OCI-M2 (cell line): ENCODE results near the gene SDC1.

Source experiments
- DNase-seq: peaks from one replicate; lab custom pipeline; 2025; ENCODE audit not compliant: unreplicated experiment; lab: John Stamatoyannopoulos, UW

Gene SDC1

DNA sequence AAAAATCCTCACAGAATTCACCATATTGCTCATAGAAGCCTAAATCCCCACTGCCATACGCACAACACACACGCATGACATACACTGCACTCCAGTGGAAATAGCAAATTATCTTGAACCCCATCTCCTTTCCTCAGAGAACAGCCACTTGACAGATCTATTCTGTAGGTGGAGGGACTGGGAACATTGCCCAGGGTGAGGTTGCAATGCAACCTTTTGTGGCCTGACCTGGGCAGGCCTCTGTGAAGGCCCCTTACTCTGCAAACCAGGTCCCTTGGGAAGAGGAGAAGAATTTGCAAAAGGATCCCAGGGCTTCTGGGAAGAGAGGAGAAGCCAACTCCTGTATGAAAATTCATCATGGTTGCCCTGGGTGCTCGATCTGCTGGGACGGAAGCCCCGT is 51.9 kb downstream of the SDC1 start:
- no peak for DNase-seq

DNA sequence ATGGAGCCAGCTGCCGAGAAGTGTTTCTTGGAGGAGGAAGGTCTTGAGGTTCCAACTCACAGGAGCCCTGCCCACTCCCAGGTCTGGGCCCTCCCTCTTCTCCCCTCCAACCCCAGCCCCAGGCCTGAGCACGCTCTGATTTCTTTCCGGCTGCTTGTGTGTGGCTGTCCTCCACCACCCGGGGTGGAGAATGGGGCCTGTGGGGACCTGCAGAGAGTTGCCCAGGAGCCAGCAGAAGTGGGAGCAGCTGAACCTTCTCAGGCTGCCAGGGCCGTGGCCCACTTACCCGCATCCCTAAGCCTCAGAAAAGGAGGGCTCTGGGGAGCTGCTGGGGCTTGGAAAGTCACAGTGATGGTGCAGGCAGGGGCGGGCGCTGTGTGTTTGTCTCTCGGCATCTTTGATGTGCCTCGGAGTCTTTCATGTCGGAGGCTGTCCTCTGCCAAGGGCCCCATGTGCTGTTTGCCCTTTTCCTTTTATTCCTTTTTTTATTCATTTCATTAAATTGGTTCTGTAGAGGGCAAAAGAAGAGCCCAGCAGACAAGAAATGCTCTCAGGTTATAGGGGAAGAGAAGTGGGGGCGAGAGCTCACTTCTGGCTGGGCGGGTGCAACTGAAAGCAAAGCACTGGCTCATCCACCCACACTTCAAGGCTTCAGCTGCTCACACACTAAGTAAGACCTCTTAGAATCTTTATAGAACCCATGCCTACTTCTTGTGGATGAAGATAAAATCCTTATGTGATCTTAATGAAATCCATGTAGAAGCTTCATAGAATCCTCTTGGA is 52.5 kb downstream of the SDC1 start:
- no peak for DNase-seq

DNA sequence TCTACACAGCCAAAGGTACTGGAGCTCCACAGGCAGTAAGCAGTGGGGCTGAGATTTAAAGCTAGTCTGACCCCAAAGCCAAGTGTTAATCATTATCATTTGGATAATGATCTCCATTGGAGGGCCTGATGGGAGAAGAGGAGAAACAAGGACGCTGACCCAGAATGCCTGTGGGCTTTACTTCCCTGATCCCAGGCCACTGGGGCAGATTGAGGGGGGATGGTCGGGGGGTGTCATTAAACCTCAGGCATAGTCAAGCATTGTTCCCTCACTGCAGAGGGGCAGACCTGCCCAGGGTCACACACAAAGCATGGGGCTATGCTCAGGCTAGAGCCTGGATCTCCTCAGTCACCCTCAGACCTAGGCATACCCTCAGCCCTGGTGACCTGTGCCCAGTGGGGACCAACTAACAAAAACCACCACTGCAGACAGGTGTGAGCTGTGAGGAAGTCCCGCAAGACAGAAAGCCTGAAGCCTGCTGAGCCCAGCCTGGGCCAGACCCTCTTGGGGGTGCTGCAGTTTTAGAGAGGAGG is 53.4 kb downstream of the SDC1 start:
- no peak for DNase-seq

- DNase-seq = no peak
Measured at GRCh38 chr2:20170704-20171250, 54.2 kb downstream of the SDC1 start.

DNA sequence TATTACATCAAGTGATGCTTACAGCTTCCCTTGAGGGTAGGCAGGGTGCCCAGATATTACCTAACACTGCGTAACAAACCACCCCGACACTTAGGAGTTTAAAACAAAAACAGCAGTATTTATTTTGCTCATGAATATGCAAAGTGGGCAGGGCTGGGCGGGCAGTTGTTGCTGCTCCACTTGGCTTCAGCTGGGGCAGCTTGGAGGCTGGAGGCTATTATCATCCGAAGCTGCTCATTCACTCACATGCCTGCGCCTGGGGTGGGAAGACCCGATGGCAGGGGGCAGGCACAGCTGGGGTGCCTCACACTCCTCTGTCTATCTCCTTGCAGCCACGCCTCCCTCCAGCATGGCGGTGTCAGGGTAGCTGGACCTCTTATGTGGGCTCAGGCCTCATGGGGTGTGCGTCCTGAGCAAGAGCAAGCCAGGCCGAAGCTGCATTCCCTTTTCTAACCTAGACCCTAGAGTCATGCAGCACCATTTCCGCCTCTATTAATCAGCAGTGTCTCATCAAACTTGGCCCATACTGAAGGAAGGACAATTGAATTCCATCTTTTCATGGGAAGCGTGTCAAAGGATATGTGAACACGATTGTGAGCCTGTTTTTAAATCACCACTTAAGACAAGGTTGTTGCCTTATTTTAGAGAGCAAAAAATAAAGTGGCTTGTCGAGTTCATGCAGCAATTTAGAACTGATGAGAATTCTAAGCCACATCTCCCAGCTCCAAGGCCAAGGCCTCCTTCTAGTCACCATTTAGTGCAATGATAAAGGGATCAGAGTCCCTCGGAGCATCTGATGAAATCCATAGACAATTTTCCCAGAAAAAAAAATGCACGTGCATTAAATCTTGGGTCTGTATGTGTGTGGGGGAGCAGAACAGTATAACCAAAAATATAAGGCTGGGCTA is 54.9 kb downstream of the SDC1 start:
- no peak for DNase-seq

DNA sequence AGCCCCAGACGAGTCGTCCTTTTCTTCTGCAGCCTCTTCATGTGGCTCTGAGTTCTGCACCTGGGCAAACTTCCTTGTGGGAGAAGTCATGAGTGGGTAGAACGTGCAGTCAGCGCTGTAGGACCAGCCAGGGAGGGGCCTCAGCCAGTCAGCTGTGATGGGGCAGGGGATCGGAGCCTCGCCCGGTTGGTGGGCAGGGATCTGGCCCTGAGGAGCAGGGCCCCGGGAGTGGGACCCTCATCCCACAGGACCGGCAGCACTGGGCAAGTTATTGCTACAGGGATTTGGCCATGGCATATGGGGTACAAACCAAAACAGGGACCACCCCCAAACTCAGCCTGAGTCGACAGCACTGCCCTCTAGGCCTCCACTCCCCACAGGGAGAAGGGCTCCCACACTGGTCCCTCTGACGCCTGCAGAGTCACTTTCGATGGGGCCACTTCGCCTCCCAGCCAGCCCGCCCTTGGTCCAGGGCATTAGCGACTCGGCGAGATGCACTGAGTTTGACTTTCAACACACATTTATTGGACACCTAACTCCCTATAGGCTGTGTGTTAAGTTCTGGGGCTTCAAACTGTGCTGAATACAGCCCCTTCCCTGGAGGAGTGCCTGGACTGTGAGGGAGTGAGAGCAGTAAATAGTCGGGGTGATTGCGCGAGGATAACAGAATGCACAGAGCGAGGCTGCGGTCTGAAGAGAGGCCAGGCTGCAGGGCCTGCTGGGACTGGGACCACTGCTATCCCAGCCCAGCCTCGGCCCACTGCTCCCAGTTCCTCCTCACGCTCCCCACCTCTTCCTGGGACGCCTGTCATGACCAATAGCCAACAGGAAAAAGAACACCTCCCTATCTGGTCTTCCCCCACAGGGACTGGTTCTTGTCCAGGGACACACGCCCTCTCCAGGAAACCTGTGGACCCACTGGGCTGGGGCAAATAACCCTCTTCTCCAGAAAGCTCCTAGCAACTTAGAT is 55.9 kb downstream of the SDC1 start:
- no peak for DNase-seq

- no peak for DNase-seq
Measured at GRCh38 chr2:20168048-20168726, 56.7 kb downstream of the SDC1 start.

- no peak for DNase-seq
Measured at GRCh38 chr2:20167356-20167755, 57.6 kb downstream of the SDC1 start.

- DNase-seq = no peak
Measured at GRCh38 chr2:20165677-20166509, 59.0 kb downstream of the SDC1 start.

DNA sequence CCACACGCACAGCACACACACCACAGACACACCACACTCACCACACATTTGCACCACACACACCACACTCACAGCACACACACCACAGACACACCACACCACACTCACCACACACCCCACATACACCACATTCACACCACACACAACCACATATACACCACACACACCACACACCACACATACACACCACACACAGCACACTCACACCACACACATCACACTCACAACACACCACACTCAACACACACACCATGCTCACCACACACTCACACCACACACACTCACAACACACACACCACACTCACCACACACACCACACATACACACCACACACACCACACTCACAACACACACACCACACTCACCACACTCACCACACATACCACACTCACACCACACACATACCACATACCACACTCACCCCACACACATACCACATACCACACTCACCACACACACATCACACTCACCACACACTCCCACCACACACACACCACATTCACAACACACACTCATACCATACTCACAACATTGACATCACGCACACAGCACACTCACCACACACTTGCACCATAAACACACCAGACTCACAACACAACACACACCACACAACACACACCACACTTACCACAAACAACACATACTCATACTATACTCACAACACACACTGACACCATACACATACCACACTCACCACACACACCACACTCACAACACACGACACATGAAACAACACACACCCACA is 60.0 kb downstream of the SDC1 start:
- DNase-seq = no peak

DNA sequence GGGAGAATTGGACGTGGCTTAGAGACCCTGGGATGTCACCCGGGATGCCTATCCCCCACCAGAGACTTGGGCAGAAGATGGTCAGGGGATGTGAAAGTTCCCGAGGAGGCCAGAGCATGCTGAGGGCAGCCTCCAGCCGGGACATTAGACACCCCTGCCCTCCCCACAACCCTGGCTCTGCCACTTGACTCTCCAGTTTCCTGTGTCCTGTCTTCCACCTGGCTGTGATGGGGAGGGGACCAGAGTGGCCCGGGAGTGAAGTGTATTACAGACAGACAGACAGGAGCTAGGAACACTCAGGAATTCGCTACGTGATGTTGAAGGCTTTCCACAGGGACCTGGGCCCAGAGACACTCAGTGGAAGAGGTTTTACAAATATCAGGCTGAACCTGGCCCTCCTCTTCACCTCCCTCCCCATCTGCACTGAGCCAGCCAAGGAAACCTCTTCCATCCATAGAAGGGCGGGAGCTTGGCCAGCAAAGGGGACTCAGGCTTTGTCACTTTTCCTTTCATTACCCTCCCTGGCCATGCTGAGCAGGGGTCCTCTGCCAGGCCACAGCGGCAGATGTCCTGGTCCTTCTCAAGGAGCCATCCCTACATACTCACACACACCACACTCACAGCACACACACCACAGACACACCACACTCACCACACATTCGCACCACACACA is 60.7 kb downstream of the SDC1 start:
- DNase-seq = no peak

GRCh38 chr2:20159411-20160070 is 65.4 kb downstream of the SDC1 start:
- no peak for DNase-seq

DNA sequence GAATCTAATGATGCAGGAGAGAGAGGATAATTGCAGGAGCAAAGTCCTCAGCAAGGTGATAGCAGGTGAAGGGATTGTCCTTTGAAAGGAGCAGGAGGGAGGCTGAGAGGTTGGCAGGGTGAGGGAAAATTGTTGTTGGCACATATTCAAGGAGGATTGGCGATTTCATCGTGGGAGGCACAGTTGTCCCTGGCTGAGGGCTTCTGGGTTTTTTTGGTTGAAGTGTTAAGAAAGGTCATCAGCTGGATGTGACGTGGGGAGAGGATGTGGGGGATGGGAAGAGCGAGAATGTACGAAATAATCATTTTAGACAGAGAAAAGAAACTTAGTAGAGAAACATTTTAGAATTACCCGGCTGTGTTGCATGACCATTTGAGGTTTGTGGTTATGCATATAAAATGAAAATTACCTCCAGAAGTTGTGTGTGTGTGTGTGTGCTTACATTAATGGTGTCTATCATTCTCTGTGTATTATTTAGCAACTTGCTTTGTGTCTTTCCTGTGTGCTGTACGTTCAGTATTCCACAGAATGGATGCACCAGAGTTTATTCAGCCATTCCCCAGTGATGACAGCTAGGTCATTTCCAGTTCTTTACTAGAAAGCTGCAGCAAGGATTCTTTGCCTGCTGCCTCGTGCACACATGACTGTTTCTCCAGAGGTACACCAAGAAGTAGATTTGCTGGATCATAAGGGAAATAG is 67.6 kb downstream of the SDC1 start:
- DNase-seq = no peak

- DNase-seq = no peak
Measured at GRCh38 chr2:20156836-20157192, 68.1 kb downstream of the SDC1 start.

- no peak for DNase-seq
Measured at GRCh38 chr2:20156076-20156759, 68.7 kb downstream of the SDC1 start.
